GM21526 (cell line): ENCODE results near the gene GDF10.

ENCODE experiments used
- ATAC-seq: cut with Tn5 transposase; IDR thresholded peaks from one replicate; pipeline ENCODE4 v1.9.1; 2021; ENCODE audit warnings: moderate library complexity; ENCODE audit not compliant: unreplicated experiment, low FRiP score

The GDF10 gene

GRCh38 chr10:47268696-47269095 is 31.3 kb upstream of the GDF10 start:
- ATAC-seq: no peak

DNA sequence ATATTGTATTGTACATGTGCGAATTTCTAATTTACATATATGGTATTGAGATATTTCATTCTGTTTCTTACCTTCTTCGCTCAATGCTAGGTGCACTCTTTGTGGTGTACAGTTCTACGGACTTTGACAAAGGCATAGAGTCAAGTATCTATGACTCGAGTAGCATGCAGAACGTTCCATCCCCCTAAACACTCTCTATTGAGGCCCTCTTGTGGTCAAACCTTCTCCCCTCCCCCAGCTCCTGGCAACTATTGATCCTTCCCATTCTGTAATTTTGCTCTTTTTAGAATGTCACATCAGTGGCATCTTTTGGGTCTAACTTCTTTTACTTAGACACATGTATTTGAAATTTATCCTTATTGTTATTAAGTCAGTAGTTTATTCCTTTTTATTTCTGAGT is 30.7 kb upstream of the GDF10 start:
- no peak for ATAC-seq

- ATAC-seq: no peak
Observed at GRCh38 chr10:47276071-47276470, 23.9 kb upstream of the GDF10 start.

DNA sequence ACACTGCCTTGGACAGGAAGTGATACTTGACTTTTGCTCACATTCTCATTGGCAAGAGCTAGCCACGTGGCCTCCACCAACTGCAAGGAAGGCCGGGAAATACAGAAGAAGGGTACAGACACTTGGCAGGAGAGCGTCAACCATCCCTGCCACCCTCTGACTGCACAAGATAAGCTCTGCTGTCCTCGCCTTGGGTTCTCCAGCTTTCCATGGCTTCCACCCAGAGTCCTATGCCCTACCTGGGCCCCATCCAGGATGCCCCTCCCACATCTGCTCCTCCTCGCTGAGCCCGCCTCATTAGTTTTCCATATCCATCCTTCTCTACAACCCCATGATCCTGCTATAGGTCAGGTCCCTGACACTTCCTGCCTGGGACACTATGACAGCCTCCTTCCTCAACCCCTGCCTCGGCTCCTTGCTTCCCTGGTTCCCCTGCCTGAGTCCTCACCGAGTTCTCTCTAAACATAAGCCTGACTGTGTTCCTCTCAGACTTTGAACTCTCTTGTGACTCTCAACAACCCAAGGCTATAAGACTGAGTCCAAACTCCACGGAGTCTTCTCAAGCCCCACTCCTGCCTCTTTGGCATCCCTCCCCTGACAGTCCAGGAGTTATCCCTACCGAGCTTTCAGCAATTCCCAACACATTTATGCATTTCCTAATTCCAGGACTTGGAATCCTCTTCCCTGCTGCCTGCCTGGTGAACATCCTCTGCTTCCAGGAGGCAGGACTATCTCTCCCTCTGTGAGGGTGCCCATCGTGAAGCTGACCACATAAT is 23.2 kb upstream of the GDF10 start:
- ATAC-seq: no peak

GRCh38 chr10:47277352-47278151 is 22.4 kb upstream of the GDF10 start:
- ATAC-seq: no peak

DNA sequence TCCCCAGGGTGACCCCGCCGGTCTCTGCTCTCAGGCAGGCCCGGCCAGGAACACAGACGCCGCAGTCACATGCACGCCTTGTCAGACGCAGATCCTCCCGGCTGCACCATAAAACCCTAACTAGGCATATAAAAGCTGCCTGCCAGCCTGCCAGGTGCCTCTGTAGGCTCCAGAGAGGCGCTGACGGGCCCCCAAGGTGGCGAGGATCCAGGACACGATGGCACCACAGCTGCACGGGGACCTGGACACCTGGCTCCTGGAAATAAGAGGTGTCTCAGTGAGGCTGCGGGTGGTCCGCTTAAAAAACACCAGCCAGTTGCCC is 21.9 kb upstream of the GDF10 start:
- ATAC-seq: no peak

GRCh38 chr10:47278720-47279119 is 21.3 kb upstream of the GDF10 start:
- no peak for ATAC-seq

- no peak for ATAC-seq
Observed at GRCh38 chr10:47279276-47279675, 20.7 kb upstream of the GDF10 start.

GRCh38 chr10:47282005-47282656 is 17.9 kb upstream of the GDF10 start:
- ATAC-seq: no peak

DNA sequence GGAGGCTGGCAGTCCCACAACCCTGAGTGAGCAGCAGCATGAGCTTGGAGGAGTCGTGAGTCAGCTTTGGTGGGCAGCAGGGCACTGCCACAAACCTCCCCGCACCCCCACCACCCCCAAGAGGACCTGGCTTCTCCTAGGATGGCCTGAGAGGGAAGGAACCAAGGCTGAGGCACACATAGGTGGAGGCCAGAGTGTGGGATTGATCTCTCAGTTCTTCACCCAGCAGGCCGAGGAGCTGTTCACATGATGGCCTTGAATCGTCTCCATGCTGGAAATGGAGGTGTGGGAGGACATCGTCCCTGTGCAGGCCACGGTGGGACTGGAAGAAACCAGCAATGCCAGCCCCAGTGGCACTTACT is 17.4 kb upstream of the GDF10 start:
- no peak for ATAC-seq

- no peak for ATAC-seq
Observed at GRCh38 chr10:47283101-47283630, 16.8 kb upstream of the GDF10 start.

- ATAC-seq: no peak
Observed at GRCh38 chr10:47283848-47284247, 16.1 kb upstream of the GDF10 start.

DNA sequence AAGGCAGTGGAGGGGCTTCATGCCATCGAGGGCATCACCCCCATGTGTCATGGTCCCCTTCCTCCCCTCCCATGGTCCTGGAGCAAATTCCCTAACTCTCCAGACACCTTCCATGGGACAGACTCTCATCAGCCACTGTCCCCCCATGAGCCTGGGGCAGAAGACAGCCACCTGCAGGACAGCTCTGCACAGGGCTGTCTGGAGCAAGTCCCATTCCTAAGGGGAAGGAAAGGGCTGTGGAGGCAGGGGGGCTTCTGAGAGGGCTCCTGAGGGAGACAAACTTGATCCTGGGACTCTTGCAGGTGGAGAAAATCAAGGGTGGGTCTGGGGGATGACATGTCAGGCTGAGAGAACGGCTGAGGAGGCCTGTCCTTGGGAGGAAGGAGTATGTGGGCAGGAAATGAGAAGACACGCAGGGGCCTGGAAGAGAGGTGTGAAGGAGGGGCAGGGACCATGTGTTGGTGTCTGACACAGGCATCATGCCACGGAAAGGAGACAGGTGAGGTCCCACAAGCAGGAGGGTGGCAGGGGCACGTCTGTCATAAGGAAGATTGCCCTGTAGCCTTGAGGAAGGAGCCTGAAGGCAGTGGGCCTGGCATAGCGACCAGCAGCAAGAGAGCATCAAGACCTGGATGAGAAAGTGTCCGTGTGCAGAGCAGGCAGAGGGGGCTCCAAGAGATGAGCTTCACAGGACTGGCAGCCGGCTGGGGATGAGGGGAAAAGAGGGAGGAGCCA is 14.4 kb upstream of the GDF10 start:
- ATAC-seq: no peak

- no peak for ATAC-seq
Observed at GRCh38 chr10:47286116-47286505, 13.9 kb upstream of the GDF10 start.

- no peak for ATAC-seq
Observed at GRCh38 chr10:47286591-47287315, 13.2 kb upstream of the GDF10 start.

DNA sequence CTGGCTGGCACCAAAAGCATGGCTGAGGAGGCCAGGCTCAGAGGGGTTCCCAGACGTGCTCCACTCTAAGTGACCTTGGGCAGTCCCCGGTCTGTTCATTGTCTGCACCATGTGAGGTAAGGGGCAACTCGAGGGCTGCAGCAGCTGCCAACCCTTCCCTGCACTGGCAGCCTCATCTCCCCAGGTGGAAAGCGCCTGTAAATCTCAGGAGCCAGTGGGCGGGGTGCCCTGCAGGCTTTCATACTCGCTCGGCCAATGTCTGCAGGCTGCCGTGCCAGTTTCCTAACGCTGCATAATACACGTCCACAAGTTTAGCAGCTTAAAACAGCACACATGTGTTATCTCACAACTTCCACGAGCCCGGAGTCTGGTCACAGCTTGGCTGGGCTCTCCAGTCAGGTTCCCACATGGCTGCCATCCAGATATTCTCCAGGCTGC is 12.6 kb upstream of the GDF10 start:
- no peak for ATAC-seq

GRCh38 chr10:47287805-47288204 is 12.2 kb upstream of the GDF10 start:
- no peak for ATAC-seq

GRCh38 chr10:47288236-47288635 is 11.8 kb upstream of the GDF10 start:
- ATAC-seq: no peak

DNA sequence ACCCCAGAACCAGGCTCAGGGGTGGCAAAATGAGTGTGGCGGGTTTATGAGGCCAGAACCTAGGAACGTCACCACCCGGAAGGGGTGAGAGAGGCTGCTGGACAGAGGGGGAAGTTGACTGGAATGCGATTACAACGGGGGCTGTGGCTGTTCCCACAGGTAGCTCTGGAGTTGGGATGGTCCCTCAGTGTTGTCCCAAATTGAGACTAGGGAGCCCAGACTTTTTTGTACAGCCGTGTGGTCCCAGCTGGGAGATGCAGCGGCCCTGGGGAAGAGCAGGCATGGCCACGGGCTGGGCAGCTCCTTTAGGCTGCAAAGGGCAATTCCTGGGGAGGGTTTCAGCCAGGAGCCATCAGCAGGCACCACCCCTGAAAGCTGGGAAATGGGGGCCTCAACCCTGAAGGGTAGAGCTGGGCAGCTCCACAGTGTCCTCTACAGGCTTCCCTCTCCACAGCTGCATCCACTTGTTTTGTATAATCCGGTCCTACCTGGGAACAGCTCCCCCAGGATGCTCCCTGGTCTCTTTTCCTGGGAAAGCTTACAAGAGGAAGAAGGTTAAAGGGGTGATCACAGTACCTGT is 11.0 kb upstream of the GDF10 start:
- ATAC-seq: no peak

DNA sequence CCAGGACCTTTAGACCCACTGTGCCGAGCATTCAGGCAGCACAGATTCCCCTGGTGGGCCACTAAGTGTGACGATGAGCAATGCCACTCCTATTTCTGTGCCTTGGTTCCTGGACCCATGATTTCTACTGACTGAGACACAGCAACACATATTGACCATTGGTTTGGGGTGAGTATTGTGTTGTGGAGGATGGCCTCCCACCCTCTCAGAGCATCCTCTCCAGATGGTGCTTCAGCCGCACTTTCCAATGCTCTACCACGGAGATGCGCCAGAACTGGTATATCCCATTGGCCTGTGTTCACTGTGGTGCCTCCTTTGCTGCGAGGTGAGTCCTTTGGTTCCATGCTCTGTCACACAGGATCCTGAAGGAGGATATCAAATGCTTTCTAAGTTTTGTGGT is 10.1 kb upstream of the GDF10 start:
- no peak for ATAC-seq
